SHP77 treated with DMSO at 0.1 percent for 48 hours (cell line): ENCODE measurements around the gene TPRG1L.
"Not testable (repeated sequence)": the region's sequence is repeated elsewhere in the genome, so short reads cannot be mapped to it uniquely, and the experiment has no call there.

Experiments used
- DNase-seq: peaks from one replicate; lab custom pipeline; 2025; lab: John Stamatoyannopoulos, UW

The TPRG1L gene

GRCh38 chr1:3609016-3609768 is 15.6 kb upstream of the TPRG1L start:
- no peak for DNase-seq

DNA sequence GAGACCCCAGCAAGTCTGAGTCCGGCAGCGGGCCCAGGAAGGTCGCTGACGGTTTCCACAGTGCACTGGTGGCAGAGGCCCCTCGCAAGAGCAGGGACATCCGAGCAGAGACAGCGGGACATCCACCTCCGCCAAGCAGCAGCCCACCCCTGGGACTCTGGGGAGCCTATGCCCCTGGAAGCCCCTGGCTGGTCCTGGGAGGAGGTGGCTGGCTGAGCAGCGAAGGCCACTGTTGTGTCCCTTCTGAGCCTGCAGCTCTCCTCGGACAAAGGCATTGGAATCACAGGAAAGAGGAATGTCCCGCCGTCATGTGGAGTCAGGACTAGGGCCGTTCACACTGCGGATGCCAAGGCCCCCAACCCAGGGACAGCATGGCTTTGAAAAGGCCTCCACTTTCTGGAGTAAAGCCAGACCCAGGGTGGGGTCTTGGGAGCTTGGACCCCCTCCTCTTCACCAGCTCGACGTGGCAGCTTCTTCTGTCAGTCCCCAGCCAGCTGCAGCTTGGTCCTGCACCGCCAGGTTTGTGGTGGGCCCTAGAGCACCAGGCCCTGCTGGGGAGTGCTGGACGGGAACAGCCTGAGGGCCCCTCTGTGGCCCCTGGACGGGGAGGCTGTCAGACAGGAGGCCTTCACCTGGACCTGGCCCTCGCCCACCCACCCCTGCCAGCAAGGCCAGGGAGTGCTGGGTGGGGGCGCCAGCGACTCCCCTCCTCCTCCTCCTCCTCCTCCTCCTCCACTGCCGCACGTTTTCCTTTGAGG is 14.9 kb upstream of the TPRG1L start:
- DNase-seq: no peak

GRCh38 chr1:3610527-3611169 is 14.2 kb upstream of the TPRG1L start:
- no peak for DNase-seq

GRCh38 chr1:3611170-3612019 is 13.4 kb upstream of the TPRG1L start, which contains the start of gene MEGF6:
Gene MEGF6, minus strand, starts transcription at chr1:3611508. Its CDS starts 240 bp downstream, at chr1:3611268.
- DNase-seq: no peak

DNA sequence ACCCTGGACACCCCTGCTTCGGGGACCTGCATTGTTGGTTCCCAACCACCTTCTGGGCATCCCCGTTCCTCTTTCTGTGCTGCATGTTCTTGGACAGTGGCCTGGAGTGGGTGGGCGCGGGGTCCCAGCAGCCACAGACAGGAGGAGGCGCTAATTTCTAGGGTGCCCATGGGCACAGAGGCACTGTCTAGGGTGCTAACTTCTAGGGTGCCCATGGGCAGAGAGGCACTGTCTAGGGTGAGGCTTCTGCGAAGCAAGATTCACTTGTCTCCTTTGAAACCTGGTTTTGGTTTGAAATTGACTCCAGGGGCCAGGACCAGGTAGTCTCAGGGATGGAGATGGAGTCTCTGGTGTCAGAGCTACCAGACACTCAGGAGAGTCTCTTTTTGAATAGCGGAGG is 12.7 kb upstream of the TPRG1L start:
- no peak for DNase-seq

DNA sequence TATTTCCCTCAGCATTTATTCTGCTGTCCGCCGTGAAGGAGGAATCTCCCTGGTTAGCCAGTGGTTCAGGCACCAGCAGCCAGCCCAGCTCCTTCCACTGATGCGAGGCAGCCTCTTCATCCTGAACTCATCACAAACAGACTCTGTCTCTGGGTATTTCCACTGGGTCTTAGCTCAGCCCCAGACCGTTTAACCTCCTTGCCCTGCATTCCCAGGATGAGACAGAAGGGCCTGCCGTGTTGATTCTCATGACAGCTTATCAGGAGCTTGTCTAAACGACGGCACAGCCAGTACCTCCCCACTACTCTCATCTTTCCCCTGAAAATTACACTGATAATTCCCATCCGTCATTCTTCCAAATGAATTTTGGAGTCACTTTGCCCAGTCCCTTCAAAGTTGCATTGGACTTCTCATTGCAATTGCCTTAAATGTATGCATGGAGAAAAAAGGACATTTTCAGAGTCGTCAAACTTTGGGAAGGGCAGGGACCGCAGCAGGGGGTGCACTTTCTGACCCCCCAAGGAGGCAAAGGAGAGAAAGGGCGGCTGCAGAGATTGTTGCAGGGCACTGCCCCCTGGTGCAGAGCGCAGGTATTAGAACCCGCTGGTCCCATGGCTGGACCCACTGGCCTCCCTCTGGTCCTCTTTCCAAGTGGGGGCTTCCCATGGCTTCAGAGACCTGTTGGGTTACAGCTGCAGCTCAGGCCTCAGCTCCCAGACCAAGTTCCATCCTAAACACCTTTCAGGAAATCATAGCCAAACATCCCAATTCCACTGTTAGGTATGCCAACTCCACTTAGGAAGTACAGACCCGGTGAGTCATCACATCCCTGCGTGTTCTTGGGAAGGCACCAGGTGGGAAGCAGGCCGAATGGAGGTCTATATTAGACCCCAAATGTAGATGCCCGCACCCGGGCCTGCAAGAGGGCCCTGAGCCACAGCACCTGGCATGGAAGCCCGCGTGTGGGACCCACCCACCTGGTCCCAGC is 9.8 kb upstream of the TPRG1L start:
- no peak for DNase-seq

DNA sequence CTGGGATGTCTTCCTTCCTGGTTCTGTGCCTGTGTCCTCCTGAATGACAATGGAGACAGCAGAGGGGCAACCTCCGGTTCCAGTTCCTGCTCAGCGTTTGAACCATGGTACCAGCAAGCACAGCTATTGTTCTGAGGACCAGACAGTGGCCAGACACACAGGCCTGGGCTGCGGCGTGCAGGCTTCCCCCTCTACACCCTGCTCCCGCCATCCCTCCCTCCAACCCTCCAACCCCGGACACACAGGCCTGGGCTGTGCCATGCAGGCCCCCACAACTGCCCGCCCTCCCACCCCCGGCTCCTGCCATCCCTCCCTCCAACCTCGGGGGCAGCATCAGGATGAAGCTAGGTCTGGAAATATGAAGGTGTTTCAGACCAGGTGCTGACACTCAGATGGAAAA is 8.0 kb upstream of the TPRG1L start:
- DNase-seq: no peak

DNA sequence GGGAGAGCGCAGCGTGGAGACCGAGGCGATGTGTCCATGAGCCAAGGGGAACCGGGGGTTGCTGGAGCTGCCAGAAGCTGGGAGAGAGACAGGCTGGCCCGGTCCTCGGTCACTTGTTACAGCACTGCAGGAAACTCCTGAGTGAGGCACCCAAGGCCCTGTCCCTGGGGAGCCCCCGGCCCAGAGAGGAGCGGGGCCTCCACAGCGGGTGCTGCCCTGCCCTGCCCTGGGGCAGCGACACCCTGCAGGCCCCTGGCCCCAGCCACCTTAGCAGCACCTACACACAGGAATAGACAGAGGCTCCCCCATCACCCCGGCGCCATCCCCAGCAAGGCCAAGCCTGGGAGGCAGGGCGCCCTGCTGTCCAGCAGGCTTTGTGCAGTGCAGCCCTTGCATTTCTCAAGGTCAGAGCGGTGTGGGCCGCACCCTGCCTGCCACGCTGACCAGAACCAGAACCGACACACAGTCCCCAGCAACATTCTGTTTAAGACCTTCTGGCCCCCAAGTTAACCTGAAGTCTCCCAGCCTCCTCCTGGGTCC is 6.9 kb upstream of the TPRG1L start:
- DNase-seq: no peak

- no peak for DNase-seq
These were observed 6.3 kb upstream of the TPRG1L start for GRCh38 chr1:3618531-3618880.

- DNase-seq: peak; percentile 9
These were observed 5.7 kb upstream of the TPRG1L start for GRCh38 chr1:3618881-3619671.

DNA sequence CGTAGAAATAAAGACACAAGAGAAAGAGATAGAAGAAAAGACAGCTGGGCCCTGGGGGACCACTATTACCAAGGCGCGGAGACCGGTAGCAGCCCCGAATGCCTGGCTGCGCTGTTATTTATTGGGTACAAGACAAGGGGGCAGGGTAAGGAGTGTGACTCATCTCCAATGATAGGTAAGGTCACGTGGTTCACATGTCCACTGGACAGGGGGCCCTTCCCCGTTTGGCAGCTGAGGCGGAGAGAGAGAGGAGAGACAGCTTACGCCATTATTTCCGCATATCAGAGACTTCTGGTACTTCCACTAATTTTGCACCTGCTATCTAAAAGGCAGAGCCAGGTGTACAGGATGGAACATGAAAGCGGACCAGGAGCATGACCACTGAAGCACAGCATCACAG is 4.1 kb upstream of the TPRG1L start:
- no peak for DNase-seq

GRCh38 chr1:3621151-3621671 is 3.6 kb upstream of the TPRG1L start:
- DNase-seq: peak; percentile 5

- DNase-seq: not testable (repeated sequence)
These were observed 2.7 kb upstream of the TPRG1L start for GRCh38 chr1:3622102-3622501.

DNA sequence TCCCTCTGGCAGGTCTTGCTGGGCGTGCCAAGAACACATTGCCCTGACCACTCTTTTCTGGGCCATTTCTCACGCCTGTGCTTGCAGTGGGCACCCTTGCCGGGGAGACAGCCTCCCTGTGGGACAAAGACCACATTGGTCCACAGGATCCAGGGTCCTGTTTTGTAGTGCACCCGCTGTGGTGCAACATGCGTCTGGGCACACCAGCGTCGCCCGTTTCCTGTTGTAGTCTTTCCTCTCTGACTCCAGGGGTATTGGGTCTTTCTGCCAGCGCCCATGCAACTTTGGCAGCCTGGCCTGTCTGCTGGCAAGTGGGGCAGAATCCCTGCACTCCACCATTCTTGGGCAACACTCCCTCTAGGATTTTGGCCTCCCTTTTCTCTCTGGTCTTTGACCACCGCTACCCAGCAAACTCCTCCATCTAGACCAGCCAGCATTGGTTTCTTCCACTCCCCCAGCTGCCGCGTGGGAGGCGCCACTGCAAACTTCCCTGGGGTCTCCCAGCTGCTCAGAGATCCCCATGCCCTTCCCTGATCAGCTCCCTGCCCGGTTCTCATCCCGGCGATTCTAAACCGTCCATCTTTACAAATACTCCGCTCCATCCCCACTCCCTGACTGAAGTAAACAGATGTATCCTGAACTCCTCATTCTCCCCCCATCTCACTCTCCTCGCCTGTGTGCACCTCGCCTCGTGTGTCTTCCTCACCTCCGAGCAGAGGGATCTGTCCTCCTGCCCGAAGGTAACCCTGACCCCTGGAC is 1.2 kb upstream of the TPRG1L start:
- no peak for DNase-seq

DNA sequence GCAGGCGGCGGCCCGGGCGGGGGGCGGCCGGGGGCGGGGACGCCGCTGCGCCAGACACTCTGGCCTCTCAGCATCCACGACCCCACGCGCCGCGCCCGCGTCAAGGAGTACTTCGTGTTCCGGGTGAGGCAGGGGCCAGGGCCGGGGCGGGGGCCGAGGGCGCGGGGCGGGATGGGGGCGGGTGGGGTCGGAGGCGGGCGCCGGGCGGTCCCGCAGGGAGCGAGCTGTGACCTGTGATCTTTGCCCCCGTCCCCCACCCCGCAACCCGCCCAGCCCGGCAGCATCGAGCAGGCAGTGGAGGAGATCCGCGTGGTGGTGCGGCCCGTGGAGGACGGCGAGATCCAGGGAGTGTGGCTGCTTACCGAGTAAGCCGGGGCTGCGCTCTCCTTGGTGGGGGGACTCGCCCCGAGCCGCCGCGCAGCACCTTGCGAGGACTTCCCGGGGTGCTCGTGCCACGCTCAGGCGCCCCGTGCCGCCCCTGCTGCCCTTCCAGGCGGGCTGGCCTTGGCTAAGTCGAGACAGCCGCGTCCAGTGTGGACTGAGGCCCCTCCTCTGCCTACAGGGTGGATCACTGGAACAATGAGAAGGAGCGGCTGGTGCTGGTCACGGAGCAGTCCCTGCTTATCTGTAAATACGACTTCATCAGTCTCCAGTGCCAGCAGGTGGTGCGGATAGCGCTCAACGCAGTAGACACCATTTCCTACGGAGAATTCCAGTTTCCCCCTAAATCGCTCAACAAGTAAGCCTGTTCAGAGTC is 514 bp downstream of the TPRG1L start:
- peak; percentile 1 for DNase-seq

DNA sequence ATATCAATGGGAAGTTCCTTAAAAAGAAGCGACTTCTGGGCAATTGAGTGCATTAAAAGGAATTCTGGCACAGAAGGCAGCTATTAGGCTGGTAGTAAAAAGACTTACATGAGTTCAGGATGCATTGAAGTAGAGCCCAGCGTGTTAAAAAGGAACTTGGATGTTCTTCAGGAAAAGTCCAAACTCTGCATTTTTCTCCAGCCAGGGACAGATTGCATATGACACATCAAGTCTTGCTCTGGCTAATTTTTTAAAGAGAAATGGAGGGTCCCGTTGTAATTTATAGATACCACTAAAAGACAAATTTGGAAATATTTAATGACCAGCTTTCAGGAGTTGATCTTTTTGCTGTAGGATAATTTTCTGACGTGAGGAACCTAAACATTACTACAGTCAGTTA is 1.2 kb downstream of the TPRG1L start:
- no peak for DNase-seq

GRCh38 chr1:3627515-3628253 is 2.9 kb downstream of the TPRG1L start:
- DNase-seq: no peak
